SH-SY5Y (cell line): ENCODE data around the gene BRSK2.

Experiments used
- GATA2 ChIP-seq: IDR thresholded peaks from 2 replicates; pipeline ENCODE4 v1.6.1; 2011; ENCODE audit warnings: mild to moderate bottlenecking, low read depth, low read length
- GATA3 ChIP-seq: IDR thresholded peaks from 2 replicates; pipeline ENCODE4 v1.6.1; 2011; ENCODE audit warnings: low read depth, mild to moderate bottlenecking, low read length, moderate library complexity

DNA sequence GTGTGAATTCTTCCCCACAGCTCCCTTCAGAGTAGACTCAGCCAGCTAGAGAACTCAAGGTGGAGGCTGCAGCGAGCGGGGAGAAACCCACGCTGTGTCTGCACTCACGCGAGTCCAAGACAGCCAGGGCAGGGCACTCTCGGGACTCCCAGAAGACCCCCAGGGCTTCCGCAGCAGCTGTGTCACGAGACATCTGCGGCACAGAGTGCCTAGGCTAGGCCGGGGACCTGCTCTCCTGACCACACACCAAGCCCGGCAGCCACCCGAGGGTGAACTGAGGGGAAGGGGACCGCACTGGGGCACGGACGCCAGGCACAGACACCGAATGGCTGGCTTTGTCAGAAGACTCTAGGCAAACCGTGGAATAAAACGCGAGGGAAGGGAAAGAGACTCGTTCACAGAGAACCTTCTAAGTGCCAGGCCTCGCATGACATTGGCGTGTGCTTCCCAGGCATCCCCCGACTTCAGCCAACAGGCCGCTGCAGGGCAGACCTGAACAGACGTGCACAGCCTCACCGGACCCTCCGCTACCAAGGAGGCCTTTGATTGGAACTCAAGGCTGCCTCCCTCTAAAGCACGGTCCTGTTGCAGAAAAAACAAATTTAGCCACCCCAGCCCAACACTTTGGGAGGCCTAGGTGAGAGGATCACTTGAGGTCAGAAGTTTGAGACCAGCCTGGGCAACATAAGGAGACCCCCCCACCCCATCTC lies 115.0 kb downstream of the BRSK2 start:
- TF ChIP-seq GATA2 (no peak), GATA3 (no peak)
